SU-DHL-6 (cell line): ENCODE data around the gene EPB41.

ENCODE experiments used
- CTCF ChIP-seq: fragments of 200-600 bp; sonication (generic); IDR thresholded peaks from one replicate; pipeline ENCODE4 v1.5.1; 2017; ENCODE audit warnings: antibody characterized with exemption, mild to moderate bottlenecking, low read length, moderate library complexity; ENCODE audit not compliant: insufficient read depth, poor library complexity, severe bottlenecking
- EZH2phosphoT487 ChIP-seq: fragments of 200-600 bp; sonication (generic), shearing (Covaris generic); conservative IDR thresholded peaks from 2 replicates; pipeline ENCODE4 v1.6.1; 2018; ENCODE audit warnings: mild to moderate bottlenecking, antibody characterized with exemption, low read length, moderate library complexity, mixed read lengths

DNA sequence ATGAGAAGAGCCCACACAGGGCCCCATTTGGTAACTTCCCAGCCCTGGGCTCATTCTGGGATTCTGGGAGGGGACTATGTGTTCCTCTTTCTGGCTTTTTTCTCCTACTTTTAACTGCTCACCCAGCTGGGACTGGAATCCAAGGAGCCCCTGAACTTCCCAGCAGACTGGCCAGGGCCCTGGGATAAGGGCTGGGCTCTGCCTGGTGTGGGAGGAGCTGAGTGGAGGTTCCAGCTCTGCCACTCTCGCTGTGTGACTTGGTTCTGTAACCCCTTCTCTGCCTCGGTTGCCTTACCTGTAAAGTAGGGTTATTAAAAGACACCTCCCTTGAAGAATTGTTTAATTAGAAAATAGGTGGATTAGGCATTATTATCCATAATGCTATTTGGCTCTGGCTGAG is 19.6 kb upstream of the EPB41 start:
- TF ChIP-seq CTCF, result no peak
- no peak for TF ChIP-seq EZH2phosphoT487
